NB4 (cell line): ENCODE measurements around the gene GLB1L3.

Source experiments
- CTCF ChIP-seq: IDR thresholded peaks from one replicate; pipeline ENCODE4 v1.5.1; 2012; ENCODE audit warnings: low read depth, low read length
- MAX ChIP-seq: IDR thresholded peaks from 2 replicates; pipeline ENCODE4 v1.6.1; 2011; ENCODE audit warnings: low read depth, low read length
- POLR2A ChIP-seq: IDR thresholded peaks from 2 replicates; pipeline ENCODE4 v1.6.1; 2011; ENCODE audit warnings: mild to moderate bottlenecking; ENCODE audit not compliant: insufficient read length; ENCODE audit errors: extremely low read depth

GRCh38 chr11:134260983-134261382 is 15.2 kb upstream of the GLB1L3 start:
- TF ChIP-seq CTCF (no peak), POLR2A (no peak), MAX (no peak)
